CD4-positive, alpha-beta T cell treated with Interleukin-12 subunit alpha and Interleukin-12 subunit beta, for 1 hour (primary cell): ENCODE measurements around the gene SLC16A9.

Experiments
- DNase-seq: peaks from one replicate; pipeline ENCODE4 v3.0.0-alpha.2; 2020

SLC16A9 gene

DNA sequence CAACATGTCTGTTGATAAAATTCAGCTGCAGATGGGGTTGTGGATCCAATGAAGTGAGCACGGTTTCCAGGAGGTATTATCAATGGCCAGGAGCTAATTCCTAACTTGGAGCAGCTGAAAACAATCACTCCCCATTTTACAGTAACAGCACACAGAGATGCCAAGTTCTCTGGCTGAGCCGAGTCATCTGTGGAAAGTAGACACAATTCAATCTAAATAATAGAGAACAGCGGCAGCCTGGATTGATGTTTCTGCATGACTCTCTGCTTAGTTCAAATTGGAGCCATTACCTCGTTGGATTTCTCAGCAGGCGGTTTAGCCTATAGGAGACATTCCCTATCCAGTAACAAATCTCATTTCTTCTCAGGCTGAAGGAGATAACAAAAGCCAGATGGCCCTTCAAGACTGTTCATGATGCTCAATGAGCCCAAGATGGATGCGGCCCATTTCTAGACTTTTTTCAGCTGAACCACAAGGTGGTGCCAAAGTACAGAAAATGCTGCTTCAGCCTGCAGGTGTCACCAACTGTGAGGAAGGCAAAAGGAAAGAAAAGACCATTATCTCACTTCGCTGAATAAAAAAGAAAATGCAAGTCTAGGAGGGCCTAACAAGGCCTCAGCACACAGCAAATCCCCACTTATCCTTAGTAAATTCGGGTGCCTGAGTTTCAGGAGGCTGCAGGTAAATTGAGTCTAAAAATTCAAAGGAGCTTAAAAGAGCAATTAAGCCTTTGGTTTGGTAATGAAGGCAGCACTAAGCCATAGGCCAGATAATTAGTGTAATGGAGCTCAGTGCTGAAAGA, 83.7 kb downstream of the SLC16A9 start:
- DNase-seq, result peak; percentile 68

DNA sequence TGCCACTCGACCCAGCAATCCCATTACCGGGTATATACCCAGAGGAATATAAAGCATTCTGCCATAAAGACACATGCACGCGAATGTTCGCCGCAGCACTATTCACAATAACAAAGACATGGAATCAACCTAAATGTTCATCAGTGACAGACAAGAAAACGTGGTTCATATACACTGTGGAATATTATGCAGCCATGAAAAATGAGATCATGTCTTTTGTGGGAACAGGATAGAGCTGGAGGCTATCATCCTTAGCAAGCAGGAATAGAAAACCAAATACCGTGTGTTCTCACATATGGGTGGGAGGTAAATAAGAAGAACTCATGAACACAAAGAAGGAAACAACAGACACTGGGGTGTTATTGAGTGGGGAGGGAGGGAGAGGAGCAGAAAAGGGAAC, 84.7 kb downstream of the SLC16A9 start:
- no peak for DNase-seq

DNA sequence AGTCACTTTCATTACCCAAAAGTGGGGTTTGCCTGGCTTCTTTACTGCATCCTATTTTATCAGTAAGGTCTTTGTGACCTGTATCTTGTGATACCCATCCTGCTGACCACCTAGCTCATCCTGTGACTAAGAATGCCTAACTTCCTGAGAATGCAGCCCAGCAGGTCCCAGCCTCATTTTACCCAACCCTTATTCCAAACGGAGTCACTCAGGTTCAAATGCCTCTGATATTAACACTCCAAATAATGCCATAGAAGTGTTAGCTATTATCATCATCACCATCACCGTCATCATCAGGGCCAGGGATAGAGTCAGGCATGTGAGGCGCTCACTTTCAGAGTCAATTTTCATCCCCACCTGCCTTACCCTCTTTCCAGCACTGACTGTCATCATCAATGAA, 85.5 kb downstream of the SLC16A9 start:
- no peak for DNase-seq

DNA sequence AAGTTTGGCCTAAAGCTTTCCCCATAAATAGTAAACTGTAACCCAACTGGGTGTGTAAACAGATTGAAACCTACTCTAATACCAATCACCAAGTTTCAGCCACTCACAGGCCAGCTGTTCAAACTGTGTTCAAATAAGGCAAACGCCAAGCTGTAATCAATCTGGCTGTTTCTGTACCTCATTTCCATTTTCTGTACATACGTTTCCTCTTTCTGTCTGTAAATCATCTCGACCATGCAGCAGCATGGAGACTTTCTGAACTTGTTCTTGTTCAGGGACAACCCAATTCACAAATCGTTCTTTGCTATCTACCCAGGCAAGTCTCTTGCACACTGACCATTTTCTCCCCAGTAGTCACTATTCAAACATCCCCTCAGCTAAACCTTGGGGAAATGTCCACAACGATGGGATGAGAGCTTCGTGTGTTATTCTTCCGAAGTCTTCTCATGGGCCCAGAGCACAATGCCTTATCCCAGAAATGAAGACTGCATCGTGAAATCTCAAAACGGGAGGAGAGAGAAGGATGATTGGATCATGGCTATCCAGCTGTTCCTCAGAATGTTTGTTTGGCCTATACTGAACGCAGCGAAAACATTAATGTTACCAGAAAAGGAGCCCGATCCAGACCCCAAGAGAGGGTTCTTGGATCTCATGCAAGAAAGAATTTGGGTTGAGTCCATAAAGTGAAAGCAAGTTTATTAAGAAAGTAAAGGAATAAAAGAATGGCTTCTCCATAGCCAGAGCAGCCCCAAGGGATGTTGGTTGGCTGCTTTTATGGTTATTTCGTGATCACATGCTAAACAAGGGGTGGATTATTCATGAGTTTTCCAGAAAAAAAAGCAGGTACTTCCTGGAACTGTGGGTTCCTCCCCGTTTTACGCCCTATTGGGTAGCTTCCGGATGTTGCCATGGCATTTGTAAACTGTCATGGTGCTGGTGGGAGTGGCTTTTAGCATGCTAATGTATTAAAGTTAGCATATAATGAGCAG, 86.2 kb downstream of the SLC16A9 start:
- no peak for DNase-seq

DNA sequence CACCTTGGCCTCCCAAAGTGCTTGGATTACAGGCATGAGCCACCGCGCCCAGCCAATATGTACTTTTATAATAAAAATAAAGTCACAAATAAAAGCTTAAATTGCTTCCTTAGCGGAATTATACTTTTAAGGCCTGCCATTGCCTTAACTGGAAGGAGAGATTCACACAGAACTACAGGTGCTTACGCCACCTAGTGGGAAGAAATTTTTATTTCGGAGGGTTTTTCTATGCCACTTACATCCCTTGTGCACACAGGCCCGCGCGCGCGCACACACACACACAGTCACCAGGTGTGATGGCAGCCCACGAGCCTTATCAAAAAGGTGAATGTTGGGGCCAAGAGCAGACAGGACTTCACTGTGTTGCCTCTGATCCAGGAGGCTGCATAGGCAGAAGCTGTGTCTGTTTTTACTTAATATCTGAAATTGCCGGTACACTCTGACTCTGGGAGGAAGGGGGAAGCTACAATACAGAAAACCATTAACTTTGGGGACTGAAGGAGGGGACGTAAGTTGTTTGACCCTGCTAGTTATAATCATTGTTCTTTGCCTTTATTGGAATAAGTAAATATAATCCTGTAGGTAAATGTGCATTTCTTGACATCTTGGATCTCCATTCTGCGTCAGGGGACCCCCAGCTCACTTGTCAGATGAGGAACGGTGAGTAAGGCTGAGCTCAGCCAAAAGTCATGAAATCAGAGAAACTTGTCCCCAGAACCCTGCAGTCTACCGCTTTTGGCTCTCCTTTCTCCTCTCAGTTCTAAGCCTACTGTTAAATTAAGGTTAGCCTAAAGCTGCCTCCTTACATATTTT, 87.1 kb downstream of the SLC16A9 start:
- peak; percentile 40 for DNase-seq

DNA sequence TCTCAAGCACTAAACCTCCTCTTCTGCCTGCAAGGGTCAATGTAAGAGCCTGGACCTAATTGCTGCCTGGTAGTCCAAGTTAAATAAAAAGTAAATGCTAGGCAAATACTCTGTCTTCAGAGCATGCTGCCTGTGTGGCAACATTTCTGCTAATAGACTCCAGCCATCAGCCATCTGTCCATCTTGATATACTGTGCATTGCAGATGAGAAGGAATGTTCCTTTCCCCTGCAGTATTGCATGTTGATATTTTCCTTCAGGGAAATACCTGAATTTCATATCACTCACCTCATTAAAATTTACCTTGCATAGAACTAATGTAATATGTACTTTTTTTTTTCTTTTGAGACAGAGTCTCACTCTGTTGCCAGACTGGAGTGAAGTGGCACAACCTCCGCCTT, 87.9 kb downstream of the SLC16A9 start:
- DNase-seq, result no peak

DNA sequence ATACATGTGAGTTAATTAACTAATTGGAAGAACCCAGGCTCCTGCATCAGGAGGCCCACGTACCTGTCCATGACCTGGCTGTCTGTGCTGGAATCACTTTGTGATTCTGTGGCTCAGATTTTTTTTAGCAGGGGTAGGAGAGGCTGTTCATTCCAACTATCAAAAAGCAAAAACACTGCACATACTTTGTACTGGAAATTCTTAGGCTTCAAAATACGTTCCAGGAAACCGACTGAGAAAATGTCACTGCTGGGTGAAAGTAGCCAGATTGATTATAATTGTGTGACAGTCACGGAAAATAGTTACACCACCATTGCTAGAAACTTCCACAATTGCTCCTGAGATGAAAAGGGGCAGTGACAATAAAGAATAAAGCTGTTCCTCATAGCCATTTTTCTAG, 91.0 kb downstream of the SLC16A9 start:
- DNase-seq, result no peak

DNA sequence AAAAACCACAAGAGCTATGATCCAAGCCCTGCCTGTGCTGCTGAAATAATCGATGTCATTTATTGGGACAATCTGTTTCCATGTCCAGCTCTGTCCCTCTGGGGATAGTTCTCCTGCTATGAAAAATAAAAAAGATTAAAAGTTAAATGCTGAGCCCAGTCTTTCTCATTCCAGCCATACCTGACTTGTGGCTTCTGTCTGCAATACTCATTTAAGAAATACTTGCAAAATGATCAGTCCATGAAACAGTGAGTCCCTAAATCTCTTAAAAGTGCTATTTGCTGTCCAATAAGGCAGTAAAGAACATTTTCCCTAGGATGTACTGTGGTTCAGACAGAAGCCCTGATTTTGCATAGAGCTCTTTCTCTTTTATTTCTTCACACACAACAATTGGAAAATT, 91.7 kb downstream of the SLC16A9 start:
- DNase-seq, result no peak

DNA sequence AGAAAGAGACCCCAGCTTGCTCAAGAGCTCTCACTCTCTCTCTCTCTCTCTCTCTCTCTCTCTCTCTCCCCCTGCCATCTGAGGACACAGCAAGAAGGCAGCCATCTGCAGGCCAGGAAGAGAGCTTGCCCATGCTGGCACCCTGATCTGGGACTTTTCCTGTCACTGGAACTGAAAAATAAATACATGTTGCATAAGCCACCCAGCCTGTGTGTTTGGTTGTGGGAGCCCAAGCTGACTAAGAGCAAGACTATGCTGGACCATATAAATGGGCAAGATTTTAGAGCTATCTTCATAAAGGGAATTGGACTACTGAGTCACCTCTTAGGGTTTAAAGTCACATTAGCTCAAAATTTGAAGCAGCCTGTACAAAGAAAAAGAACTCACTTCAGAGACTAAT, 98.6 kb downstream of the SLC16A9 start:
- no peak for DNase-seq

DNA sequence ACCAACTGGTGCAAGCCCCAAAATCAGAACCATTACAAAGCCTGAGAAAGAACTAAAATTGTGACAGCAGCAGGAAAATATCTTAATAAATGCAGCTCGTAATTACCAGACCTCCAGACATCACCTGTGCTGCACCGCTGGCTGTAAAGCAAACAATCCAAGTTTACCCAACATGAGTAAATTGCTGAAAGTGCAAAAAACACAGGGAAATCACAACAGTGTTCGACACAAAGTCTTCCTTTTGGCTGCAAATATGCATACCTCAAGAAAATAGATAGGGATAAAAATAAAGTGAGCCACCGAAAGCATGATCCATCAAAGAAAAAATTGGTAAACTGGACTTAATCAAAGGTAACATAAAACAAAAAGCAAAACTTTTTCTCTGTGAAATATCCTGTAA, 101.7 kb downstream of the SLC16A9 start:
- DNase-seq, result no peak

DNA sequence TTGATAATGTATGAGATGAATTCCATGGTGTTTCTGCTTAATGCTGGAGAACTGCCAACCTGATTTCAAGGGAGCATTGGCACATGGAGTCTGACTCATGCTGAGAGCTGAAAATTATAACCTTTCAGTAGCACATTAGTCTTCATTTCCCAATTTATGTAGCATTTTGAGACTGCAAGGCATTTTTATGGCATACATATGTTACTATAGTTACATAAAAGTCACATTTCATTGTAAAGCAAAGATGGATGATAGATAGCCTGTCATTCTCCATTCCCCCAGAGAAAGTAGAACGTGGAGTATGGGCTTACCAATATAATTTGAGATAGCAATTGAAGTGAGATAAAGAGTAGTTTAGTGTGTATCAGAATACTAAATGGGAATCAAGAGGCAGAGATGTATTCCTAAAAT, 103.1 kb downstream of the SLC16A9 start:
- DNase-seq, result no peak

DNA sequence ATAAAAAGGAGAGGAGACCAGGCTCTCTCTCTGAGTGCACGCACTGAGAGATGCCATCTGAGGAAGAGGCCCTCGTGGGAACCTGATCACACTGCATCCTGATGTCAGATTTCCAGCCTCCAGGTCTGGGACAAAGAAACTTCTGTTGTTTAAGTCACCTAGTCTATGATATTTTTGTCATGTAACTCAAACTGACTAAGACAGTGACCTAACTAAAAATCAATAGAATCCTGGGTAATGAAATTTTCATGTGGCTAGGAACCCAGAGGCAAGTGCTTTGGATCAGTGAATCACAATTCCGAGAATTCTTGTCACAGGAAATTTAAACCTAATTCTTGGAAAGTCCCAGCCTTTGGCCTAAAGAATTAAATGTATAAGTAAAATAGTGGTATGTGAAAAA, 107.7 kb downstream of the SLC16A9 start:
- DNase-seq, result no peak
